MCF 10A (cell line): ENCODE measurements around the gene ATP5MC2. TPM values are rescaled to one million over a fixed set of nuclear protein-coding genes. Genes with fewer than 3 reads are reported as not detected.

Experiments
- BruUV-seq: library from RNA; stranded (reverse); fragments of 400-500 nt; replicated peaks from 2 replicates; lab custom pipeline; 2021; lab: Mats Ljungman, UMichigan
- CTCF ChIA-PET: fragments of 300-600 bp; sonication (Branson Sonifier 250); formaldehyde crosslinking; extraction: SDS; loops from one replicate; lab custom pipeline; 2021; ENCODE audit warnings: antibody characterized with exemption, inconsistent platforms; lab: Yijun Ruan, JAX
- POLR2A ChIA-PET: fragments of 300-600, 350-650 bp; sonication (Branson Sonifier 250); formaldehyde crosslinking; extraction: SDS; loops from one replicate; lab custom pipeline; 2020; ENCODE audit warnings: antibody characterized with exemption, inconsistent platforms; lab: Yijun Ruan, JAX
- DNase-seq: peaks from one replicate; pipeline ENCODE4 v3.0.0-alpha.2; 2018; ENCODE audit not compliant: unreplicated experiment
- H3K27ac Mint-ChIP-seq: one replicate; pipeline ENCODE4 v1.8.0; 2022; ENCODE audit warnings: mild to moderate bottlenecking, low read depth, mixed read lengths; ENCODE audit not compliant: unreplicated experiment
- H3K27me3 Mint-ChIP-seq: one replicate; pipeline ENCODE4 v1.8.0; 2022; ENCODE audit warnings: mixed read lengths; ENCODE audit not compliant: insufficient read depth, unreplicated experiment
- H3K36me3 Mint-ChIP-seq: one replicate; pipeline ENCODE4 v1.8.0; 2022; ENCODE audit warnings: mild to moderate bottlenecking, moderate library complexity, mixed read lengths; ENCODE audit not compliant: insufficient read depth, unreplicated experiment
- H3K4me1 Mint-ChIP-seq: one replicate; pipeline ENCODE4 v1.8.0; 2022; ENCODE audit warnings: mixed read lengths; ENCODE audit not compliant: insufficient read depth, unreplicated experiment
- H3K4me3 Mint-ChIP-seq: one replicate; pipeline ENCODE4 v1.8.0; 2022; ENCODE audit warnings: mild to moderate bottlenecking, moderate library complexity, mixed read lengths; ENCODE audit not compliant: unreplicated experiment
- H3K9me3 Mint-ChIP-seq: one replicate; pipeline ENCODE4 v1.8.0; 2022; ENCODE audit warnings: mixed read lengths; ENCODE audit not compliant: unreplicated experiment
- intact Hi-C: fragments of 100-400 bp; cut with micrococcal nuclease; formaldehyde crosslinking; loops from 2 replicates; pipeline ENCODE4 v1.14.1; 2022
- total RNA-seq: library from RNA; stranded (reverse); gene quantifications from 2 replicates; pipeline ENCODE4 v1.2.3, GENCODE V29; 2022
- TF ChIP-seq, protein P1 (sequence below): fragments of 200-600 bp; IDR thresholded peaks from one replicate; pipeline ENCODE4 v1.8.0; 2022; ENCODE audit warnings: antibody characterized with exemption, mild to moderate bottlenecking; ENCODE audit not compliant: unreplicated experiment

Gene ATP5MC2
- total RNA-seq, 1 experiment from 2014 or later, result 381 TPM

DNA sequence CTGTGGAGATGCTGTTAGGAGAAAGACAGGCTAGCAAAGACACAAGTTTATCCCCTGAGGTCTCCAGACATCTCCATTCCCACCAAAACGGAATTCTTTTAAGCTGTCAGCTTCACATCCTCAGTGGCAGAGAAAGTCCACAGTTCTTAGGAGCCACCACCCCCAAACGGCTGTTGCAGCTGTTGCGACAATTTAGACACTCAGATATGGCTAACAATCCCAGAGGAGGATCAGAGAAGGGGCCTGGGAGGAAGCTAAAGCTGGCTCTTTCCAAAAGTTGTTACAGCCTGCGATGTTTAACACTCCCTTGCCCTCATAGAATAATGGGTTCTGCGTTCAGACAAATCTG lies 1.9 kb upstream of the ATP5MC2 start:
- TF ChIP-seq, protein P1, sequence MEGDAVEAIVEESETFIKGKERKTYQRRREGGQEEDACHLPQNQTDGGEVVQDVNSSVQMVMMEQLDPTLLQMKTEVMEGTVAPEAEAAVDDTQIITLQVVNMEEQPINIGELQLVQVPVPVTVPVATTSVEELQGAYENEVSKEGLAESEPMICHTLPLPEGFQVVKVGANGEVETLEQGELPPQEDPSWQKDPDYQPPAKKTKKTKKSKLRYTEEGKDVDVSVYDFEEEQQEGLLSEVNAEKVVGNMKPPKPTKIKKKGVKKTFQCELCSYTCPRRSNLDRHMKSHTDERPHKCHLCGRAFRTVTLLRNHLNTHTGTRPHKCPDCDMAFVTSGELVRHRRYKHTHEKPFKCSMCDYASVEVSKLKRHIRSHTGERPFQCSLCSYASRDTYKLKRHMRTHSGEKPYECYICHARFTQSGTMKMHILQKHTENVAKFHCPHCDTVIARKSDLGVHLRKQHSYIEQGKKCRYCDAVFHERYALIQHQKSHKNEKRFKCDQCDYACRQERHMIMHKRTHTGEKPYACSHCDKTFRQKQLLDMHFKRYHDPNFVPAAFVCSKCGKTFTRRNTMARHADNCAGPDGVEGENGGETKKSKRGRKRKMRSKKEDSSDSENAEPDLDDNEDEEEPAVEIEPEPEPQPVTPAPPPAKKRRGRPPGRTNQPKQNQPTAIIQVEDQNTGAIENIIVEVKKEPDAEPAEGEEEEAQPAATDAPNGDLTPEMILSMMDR, result no peak
- Mint-ChIP-seq H3K36me3 (peaks cover 29% of the 10 kb centered on the region), H3K9me3 (no peaks in the 10 kb centered on the region), H3K4me3 (no peak overlapping the region), H3K27ac (no peak overlapping the region), H3K4me1 (peaks cover 4% of the 10 kb centered on the region), H3K27me3 (peaks cover 12% of the 10 kb centered on the region)
- BruUV-seq, result no TSS peak
- ChIA-PET CTCF (interaction anchor here (0.6 to 3.2 kb wide), 10 partner anchors 11 to 169 kb away, joined by 3 to 37 read pairs (median 4); no protein-coding TSS in a partner anchor), POLR2A (interaction anchor here (4.1 kb wide), 1 partner anchor 135 kb away, joined by 24 read pairs; no protein-coding TSS in a partner anchor)
- intact Hi-C loops, result loop anchor here (2.0 to 10.0 kb wide), 2 partner anchors 53 to 353 kb away; partner anchors contain the start of gene AAAS
- DNase-seq, result no peak

DNA sequence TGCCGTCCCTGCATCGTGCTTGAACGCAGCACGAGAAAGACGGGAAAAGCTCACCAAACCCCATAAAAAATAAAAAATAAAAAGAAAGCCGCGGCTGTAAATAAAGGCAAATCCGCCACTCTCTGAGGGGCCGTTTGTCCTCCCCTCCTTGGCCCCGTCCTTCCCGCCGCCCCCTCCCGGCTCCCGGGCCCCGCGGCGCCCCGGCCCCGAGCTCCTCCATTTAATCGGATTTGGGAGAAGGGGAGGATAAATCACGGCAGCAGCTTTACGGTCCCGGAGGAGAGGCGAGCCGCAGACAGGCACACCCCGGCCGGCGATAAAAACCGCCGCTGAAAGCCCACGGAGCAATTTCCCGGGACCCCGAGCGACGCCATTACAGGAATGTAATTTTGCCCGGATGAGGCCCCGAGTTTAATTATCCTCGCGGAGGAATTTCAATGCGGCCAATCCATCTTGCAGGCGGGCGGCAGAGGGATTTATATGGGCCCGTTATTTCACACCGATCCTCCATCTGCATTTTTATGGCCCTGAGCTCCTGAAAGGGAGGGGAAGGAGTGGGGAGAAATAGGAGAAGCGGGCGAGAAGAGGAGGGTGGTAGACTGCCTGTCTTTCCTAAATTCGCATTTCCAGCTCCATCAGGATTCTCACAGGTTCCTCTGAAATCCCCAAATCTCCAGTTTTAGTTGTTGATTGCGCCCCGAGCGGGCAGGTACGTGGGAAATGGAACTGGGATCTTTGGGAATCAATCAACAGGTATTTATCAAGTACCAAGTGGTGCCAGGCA lies 1.3 kb upstream of the ATP5MC2 start:
- Mint-ChIP-seq H3K27ac (no peak overlapping the region), H3K27me3 (peaks cover 12% of the 10 kb centered on the region), H3K36me3 (peaks cover 35% of the 10 kb centered on the region), H3K4me3 (no peak overlapping the region), H3K4me1 (peaks cover 4% of the 10 kb centered on the region), H3K9me3 (no peaks in the 10 kb centered on the region)
- ChIA-PET POLR2A (interaction anchor here (0.8 to 4.1 kb wide), 4 partner anchors 39 to 134 kb away, joined by 4 to 25 read pairs (median 14); no protein-coding TSS in a partner anchor), CTCF (interaction anchor here (0.9 to 3.2 kb wide), 10 partner anchors 12 to 169 kb away, joined by 3 to 37 read pairs (median 4); no protein-coding TSS in a partner anchor)
- BruUV-seq, result no TSS peak
- intact Hi-C loops, result loop anchor here (2.0 to 10.0 kb wide), 2 partner anchors 52 to 352 kb away; partner anchors contain the start of gene AAAS
- TF ChIP-seq, protein P1, result no peak
- no peak for DNase-seq

GRCh38 chr12:53676656-53677015 lies 753 bp upstream of the ATP5MC2 start:
- DNase-seq, result no peak
- BruUV-seq, result no TSS peak
- Mint-ChIP-seq H3K27me3 (peaks cover 12% of the 10 kb centered on the region), H3K4me3 (peak overlapping the region; percentile 83), H3K4me1 (peaks cover 4% of the 10 kb centered on the region), H3K36me3 (peaks cover 41% of the 10 kb centered on the region), H3K9me3 (no peaks in the 10 kb centered on the region), H3K27ac (peak overlapping the region; percentile 80)
- ChIA-PET CTCF (interaction anchor here (0.9 to 3.2 kb wide), 9 partner anchors 13 to 133 kb away, joined by 3 to 37 read pairs (median 6); no protein-coding TSS in a partner anchor), POLR2A (interaction anchor here (0.7 to 4.1 kb wide), 20 partner anchors 10 to 355 kb away, joined by 3 to 88 read pairs (median 7); partner anchors contain the start of genes AAAS, ATF7, CALCOCO1 and TARBP2)
- TF ChIP-seq, protein P1, result no peak
- intact Hi-C loops, result loop anchor here (1.0 to 10.0 kb wide), 4 partner anchors 52 to 352 kb away; partner anchors contain the start of gene AAAS
